Glomerular endothelial cell (primary cell): Measurements from ENCODE around the gene SPOCK1. TPM values are rescaled to one million over a fixed set of nuclear protein-coding genes. Genes with fewer than 3 reads are reported as not detected.
"Not testable (repeated sequence)": the region's sequence is repeated elsewhere in the genome, so short reads cannot be mapped to it uniquely, and the experiment has no call there.

Experiments
- DNase-seq: peaks from one replicate; pipeline ENCODE4 v3.0.0-alpha.2; 2011; ENCODE audit warnings: low read depth, low spot score; ENCODE audit errors: extremely low read depth
- total RNA-seq: library from RNA; depleted of rRNA; stranded (reverse); fragments of >200 nt; gene quantifications from 2 replicates; pipeline ENCODE4 v1.2.3, GENCODE V29; 2015

SPOCK1 gene
- total RNA-seq, 1 donor from 2014 or later: 24.4 TPM

GRCh38 chr5:137400571-137400970 lies 98.6 kb downstream of the SPOCK1 start:
- no peak for DNase-seq

- no peak for DNase-seq
Observed at GRCh38 chr5:137399911-137400310, 99.2 kb downstream of the SPOCK1 start.

GRCh38 chr5:137398751-137399150 lies 100.4 kb downstream of the SPOCK1 start:
- DNase-seq: no peak

GRCh38 chr5:137398154-137398553 lies 101.0 kb downstream of the SPOCK1 start:
- no peak for DNase-seq

- DNase-seq: no peak
Observed at GRCh38 chr5:137395011-137395755, 103.9 kb downstream of the SPOCK1 start.

- DNase-seq: no peak
Observed at GRCh38 chr5:137394380-137394779, 104.7 kb downstream of the SPOCK1 start.

GRCh38 chr5:137393196-137393993 lies 105.7 kb downstream of the SPOCK1 start:
- no peak for DNase-seq

- no peak for DNase-seq
Observed at GRCh38 chr5:137392261-137392660, 106.9 kb downstream of the SPOCK1 start.

- DNase-seq: not testable (repeated sequence)
Observed at GRCh38 chr5:137391044-137391443, 108.1 kb downstream of the SPOCK1 start.

GRCh38 chr5:137389042-137389441 lies 110.1 kb downstream of the SPOCK1 start:
- no peak for DNase-seq

- no peak for DNase-seq
Observed at GRCh38 chr5:137385064-137385463, 114.1 kb downstream of the SPOCK1 start.

- DNase-seq: no peak
Observed at GRCh38 chr5:137383909-137384308, 115.2 kb downstream of the SPOCK1 start.

GRCh38 chr5:137381555-137381954 lies 117.6 kb downstream of the SPOCK1 start:
- no peak for DNase-seq

GRCh38 chr5:137379555-137380286 lies 119.4 kb downstream of the SPOCK1 start:
- DNase-seq: no peak

- no peak for DNase-seq
Observed at GRCh38 chr5:137375741-137376526, 123.2 kb downstream of the SPOCK1 start.

- no peak for DNase-seq
Observed at GRCh38 chr5:137374110-137374714, 124.9 kb downstream of the SPOCK1 start.

GRCh38 chr5:137372773-137373160 lies 126.4 kb downstream of the SPOCK1 start:
- no peak for DNase-seq

- DNase-seq: no peak
Observed at GRCh38 chr5:137372016-137372772, 126.9 kb downstream of the SPOCK1 start.
